Lower leg skin (tissue), 4 donors: ENCODE data around the gene SPACA4. TPM values are rescaled to one million over a fixed set of nuclear protein-coding genes. Genes with fewer than 3 reads are reported as not detected.

Source experiments
- DNase-seq, 2 donors: peaks; one replicate each; pipeline ENCODE4 v3.0.0-alpha.2; 2019; ENCODE audit warnings: low spot score in 2 of 2
- H3K4me3 ChIP-seq: fragments of 200-600 bp; sonication (generic); 2 replicates; pipeline ENCODE4 v1.5.1; 2017; ENCODE audit warnings: mild to moderate bottlenecking, low read depth; ENCODE audit not compliant: poor library complexity, severe bottlenecking
- POLR2A ChIP-seq, 2 donors: fragments of 450-650 bp; IDR thresholded peaks; one replicate each; pipeline ENCODE4 v1.6.1; 2016 to 2017; ENCODE audit warnings: antibody characterized with exemption in 2 of 2, mild to moderate bottlenecking in 1 of 2, moderate library complexity in 1 of 2
- WGBS, 2 donors: methylation state at CpG; one replicate each; pipeline ENCODE4 v1.1.5; 2018; 5-methylcytosine and 5-hydroxymethylcytosine counted together
- intact Hi-C: fragments of 100-400 bp; cut with DNase I; formaldehyde crosslinking; loops from one replicate; pipeline ENCODE4 v1.15.0; 2023; ENCODE audit warnings: low total_unique reads
- total RNA-seq, 4 donors: library from RNA; depleted of rRNA; stranded (reverse); fragments of >200 nt; gene quantifications; one replicate each; pipeline ENCODE4 v1.1.0, GENCODE V29; 2016
- TF ChIP-seq, protein P1 (sequence below), 3 donors: fragments of 450-650 bp; IDR thresholded peaks; one replicate each; pipeline ENCODE4 v1.5.1; 2016; ENCODE audit warnings: antibody characterized with exemption in 3 of 3, mild to moderate bottlenecking in 3 of 3, moderate library complexity in 2 of 3

Gene SPACA4, protein sequence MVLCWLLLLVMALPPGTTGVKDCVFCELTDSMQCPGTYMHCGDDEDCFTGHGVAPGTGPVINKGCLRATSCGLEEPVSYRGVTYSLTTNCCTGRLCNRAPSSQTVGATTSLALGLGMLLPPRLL
- 1 to 10 TPM in 2 of 4 donors, not detected in 2; 1.7 to 2.1 TPM for total RNA-seq

DNA sequence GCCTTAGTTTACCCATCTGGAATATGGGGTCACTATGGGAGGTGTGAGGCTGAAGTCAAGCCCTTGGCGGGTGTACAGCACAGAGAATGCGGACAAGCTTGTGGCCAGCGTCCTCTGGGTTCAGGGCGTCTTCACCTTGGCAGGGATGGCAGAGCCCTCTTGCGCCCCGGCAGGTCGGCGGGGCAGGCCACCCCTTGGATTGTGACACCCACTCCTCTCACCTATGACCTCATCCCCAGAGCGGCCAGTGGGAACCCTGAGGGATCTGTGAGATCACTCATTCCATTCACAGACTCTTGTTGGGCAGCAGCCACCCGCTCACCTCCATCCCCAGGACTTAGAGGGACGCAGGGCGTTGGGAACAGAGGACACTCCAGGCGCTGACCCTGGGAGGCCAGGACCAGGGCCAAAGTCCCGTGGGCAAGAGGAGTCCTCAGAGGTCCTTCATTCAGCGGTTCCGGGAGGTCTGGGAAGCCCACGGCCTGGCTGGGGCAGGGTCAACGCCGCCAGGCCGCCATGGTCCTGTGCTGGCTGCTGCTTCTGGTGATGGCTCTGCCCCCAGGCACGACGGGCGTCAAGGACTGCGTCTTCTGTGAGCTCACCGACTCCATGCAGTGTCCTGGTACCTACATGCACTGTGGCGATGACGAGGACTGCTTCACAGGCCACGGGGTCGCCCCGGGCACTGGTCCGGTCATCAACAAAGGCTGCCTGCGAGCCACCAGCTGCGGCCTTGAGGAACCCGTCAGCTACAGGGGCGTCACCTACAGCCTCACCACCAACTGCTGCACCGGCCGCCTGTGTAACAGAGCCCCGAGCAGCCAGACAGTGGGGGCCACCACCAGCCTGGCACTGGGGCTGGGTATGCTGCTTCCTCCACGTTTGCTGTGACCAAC is at the start of gene SPACA4:
TSS of gene SPACA4 (plus strand) at position 280 of the 896 bp plus-strand sequence. CDS start at position 517, 237 bp downstream.
- TF ChIP-seq POLR2A (IDR thresholded peaks at IDR 0.05), result no peak
- TF ChIP-seq, protein P1, sequence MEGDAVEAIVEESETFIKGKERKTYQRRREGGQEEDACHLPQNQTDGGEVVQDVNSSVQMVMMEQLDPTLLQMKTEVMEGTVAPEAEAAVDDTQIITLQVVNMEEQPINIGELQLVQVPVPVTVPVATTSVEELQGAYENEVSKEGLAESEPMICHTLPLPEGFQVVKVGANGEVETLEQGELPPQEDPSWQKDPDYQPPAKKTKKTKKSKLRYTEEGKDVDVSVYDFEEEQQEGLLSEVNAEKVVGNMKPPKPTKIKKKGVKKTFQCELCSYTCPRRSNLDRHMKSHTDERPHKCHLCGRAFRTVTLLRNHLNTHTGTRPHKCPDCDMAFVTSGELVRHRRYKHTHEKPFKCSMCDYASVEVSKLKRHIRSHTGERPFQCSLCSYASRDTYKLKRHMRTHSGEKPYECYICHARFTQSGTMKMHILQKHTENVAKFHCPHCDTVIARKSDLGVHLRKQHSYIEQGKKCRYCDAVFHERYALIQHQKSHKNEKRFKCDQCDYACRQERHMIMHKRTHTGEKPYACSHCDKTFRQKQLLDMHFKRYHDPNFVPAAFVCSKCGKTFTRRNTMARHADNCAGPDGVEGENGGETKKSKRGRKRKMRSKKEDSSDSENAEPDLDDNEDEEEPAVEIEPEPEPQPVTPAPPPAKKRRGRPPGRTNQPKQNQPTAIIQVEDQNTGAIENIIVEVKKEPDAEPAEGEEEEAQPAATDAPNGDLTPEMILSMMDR (IDR thresholded peaks at IDR 0.05), result no peak
- 86 to 90% methylated on average over 28 to 36 of the region's 39 CpGs for WGBS, 2 donors
- intact Hi-C loops, result no loop called here
- no peak within 1 kb of the TSS for H3K4me3 ChIP-seq
- no peak for DNase-seq

- intact Hi-C loops, result no loop called here
- no peak overlapping the region for H3K4me3 ChIP-seq
- DNase-seq, result no peak
- TF ChIP-seq, protein P1 (IDR thresholded peaks at IDR 0.05), result no peak
- 92 to 95% methylated on average over 5 of the region's 5 CpGs for WGBS, 2 donors
Measured at GRCh38 chr19:48556825-48557224, 49.7 kb upstream of the SPACA4 start.

DNA sequence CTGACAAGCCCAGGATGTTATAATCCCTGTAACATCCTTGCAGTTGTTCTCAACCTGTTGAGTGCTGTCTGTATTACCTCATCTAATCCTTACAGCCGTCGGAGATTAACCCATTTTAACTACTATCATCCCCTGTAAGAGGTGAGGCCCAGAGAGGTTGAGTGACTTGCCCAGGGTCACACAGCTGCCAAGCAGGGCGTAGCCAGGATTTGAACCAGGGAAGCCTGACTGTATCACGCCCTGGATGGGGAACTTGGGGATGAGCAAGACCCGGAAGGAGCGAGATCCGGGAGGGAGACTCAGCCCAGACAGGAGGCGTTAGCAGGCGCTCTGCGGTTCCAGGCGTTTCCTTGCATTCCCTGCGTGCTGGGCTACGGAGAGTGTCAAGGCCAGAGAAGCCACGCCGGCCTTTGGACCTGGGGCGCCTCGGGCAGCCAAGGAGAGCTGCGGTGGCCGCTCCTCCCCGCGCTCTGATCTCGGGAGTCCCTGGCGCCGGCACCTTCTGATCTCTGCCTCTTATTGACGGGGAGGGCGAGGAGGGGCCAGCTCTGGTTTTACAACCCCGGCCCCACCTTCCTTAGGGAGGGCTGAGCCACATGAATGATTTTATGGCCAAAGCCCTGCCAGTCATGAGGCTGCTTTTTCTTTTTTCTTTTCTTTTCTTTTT is 48.4 kb upstream of the SPACA4 start:
- intact Hi-C loops, result no loop called here

DNA sequence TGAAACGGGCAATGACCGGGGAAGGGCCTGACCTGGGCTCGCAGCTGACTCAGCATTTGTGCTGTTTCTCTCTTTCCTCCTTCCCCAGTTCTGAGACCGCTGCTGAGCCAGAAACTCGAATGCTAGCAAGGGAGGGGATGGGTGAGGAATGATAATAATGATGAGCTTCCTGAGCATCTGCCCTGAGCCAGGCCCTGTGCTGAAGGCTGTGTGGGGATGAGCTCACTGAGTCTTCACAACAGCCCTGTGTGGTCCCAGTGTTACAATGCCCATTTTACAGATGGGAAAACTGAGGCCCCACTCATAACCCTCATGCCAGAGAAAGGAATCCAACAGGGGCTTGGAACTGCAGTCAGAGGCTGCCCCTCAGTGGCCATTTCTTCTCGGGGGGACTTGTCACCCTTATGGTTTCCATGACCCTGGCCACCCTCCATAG is 46.4 kb upstream of the SPACA4 start:
- TF ChIP-seq, protein P1 (IDR thresholded peaks at IDR 0.05), result no peak
- no peak for TF ChIP-seq POLR2A (IDR thresholded peaks at IDR 0.05)
- intact Hi-C loops, result no loop called here
- no peak for DNase-seq
- no peak overlapping the region for H3K4me3 ChIP-seq
- 75 to 76% methylated on average over 6 of the region's 6 CpGs for WGBS, 2 donors

More for the DNA sequence above, 48.4 kb upstream of the SPACA4 start:
- DNase-seq, result peak; percentile 37 to 90
- no peak for TF ChIP-seq POLR2A (IDR thresholded peaks at IDR 0.05)
- TF ChIP-seq, protein P1 (IDR thresholded peaks at IDR 0.05), result peak in 1 of 3 donors; percentile 11
- WGBS, 2 donors, result 9 to 11% methylated on average over 23 to 27 of the region's 27 CpGs
- no peak overlapping the region for H3K4me3 ChIP-seq

- 60% methylated on average over 11 of the region's 11 CpGs for WGBS, 2 donors
- no peak for TF ChIP-seq POLR2A (IDR thresholded peaks at IDR 0.05)
- TF ChIP-seq, protein P1 (IDR thresholded peaks at IDR 0.05), result no peak
- DNase-seq, result no peak
- intact Hi-C loops, result no loop called here
- H3K4me3 ChIP-seq, result no peak overlapping the region
Measured at GRCh38 chr19:48561412-48561811, 45.1 kb upstream of the SPACA4 start.
